OCI-LY1 (cell line): Measurements from ENCODE around the gene PIK3R5.

ENCODE experiments used
- H2AFZ ChIP-seq: fragments of 200-600 bp; sonication (generic), shearing (Covaris generic); 2 replicates; pipeline ENCODE4 v1.6.0; 2014; ENCODE audit warnings: antibody characterized with exemption, mild to moderate bottlenecking, low read length
- H3F3A ChIP-seq: fragments of 200-600 bp; sonication (generic), shearing (Covaris generic); 2 replicates; pipeline ENCODE4 v1.6.0; 2014; ENCODE audit warnings: mild to moderate bottlenecking, antibody characterized with exemption, low read length, moderate library complexity; ENCODE audit not compliant: insufficient read depth
- H3K27ac ChIP-seq: fragments of 200-600 bp; sonication (generic); 2 replicates; pipeline ENCODE4 v1.5.1; 2014; ENCODE audit warnings: low read length, mixed run types, mild to moderate bottlenecking, low read depth; ENCODE audit not compliant: poor library complexity, severe bottlenecking
- H3K27me3 ChIP-seq: fragments of 200-600 bp; sonication (generic); 2 replicates; pipeline ENCODE4 v1.6.0; 2014; ENCODE audit warnings: antibody characterized with exemption, mild to moderate bottlenecking, low read length, moderate library complexity; ENCODE audit not compliant: insufficient read depth
- H3K36me3 ChIP-seq: fragments of 200-600 bp; sonication (generic); 2 replicates; pipeline ENCODE4 v1.6.1; 2014; ENCODE audit warnings: mild to moderate bottlenecking, antibody characterized with exemption, low read length, moderate library complexity, mixed read lengths; ENCODE audit not compliant: insufficient read depth
- H3K4me1 ChIP-seq: fragments of 200-600 bp; sonication (generic); 2 replicates; pipeline ENCODE4 v1.5.1; 2014; ENCODE audit warnings: mild to moderate bottlenecking, low read length, moderate library complexity; ENCODE audit not compliant: insufficient read depth, severe bottlenecking
- H3K4me2 ChIP-seq: fragments of 200-600 bp; sonication (generic), shearing (Covaris generic); 2 replicates; pipeline ENCODE4 v1.6.1; 2014; ENCODE audit warnings: low read length
- H3K4me3 ChIP-seq: fragments of 200-600 bp; sonication (generic); 2 replicates; pipeline ENCODE4 v1.5.1; 2014; ENCODE audit warnings: low read length, low read depth, mild to moderate bottlenecking, mixed read lengths; ENCODE audit not compliant: poor library complexity, severe bottlenecking
- H3K79me2 ChIP-seq: fragments of 200-600 bp; shearing (Covaris generic); 2 replicates; pipeline ENCODE4 v1.6.1; 2016; ENCODE audit warnings: mixed run types, low read length, mixed read lengths; ENCODE audit not compliant: insufficient read depth
- H3K9ac ChIP-seq: fragments of 200-600 bp; sonication (generic), shearing (Covaris generic); 2 replicates; pipeline ENCODE4 v1.6.1; 2014; ENCODE audit warnings: mild to moderate bottlenecking, low read length, mixed read lengths
- H3K9me2 ChIP-seq: fragments of 200-600 bp; sonication (generic), shearing (Covaris generic); 2 replicates; pipeline ENCODE4 v1.6.1; 2014; ENCODE audit warnings: low read depth, mild to moderate bottlenecking, low read length, mixed read lengths
- H3K9me3 ChIP-seq: fragments of 200-600 bp; shearing (Covaris generic); 2 replicates; pipeline ENCODE4 v1.6.1; 2014; ENCODE audit warnings: low read length, mixed read lengths
- H4K20me1 ChIP-seq: fragments of 200-600 bp; sonication (generic), shearing (Covaris generic); 2 replicates; pipeline ENCODE4 v1.6.0; 2016; ENCODE audit warnings: mild to moderate bottlenecking, low read length; ENCODE audit not compliant: insufficient read depth
- CTCF ChIP-seq: fragments of 200-600 bp; sonication (generic), shearing (Covaris generic); IDR thresholded peaks from 2 replicates; pipeline ENCODE4 v1.5.1; 2017; ENCODE audit warnings: mild to moderate bottlenecking, antibody characterized with exemption, low read length, moderate library complexity, mixed read lengths
- EZH2 ChIP-seq: fragments of 200-600 bp; sonication (generic), shearing (Covaris generic); IDR thresholded peaks from 2 replicates; pipeline ENCODE4 v1.8.0; 2017; ENCODE audit warnings: borderline replicate concordance, mixed run types, mild to moderate bottlenecking, antibody characterized with exemption, low read length, moderate library complexity, mixed read lengths

The PIK3R5 gene

GRCh38 chr17:8965394-8966168 is at the start of gene PIK3R5:
PIK3R5 (minus strand) TSS chr17:8965707; CDS start chr17:8911494, 54,213 bp downstream.
- Histone ChIP-seq H2AFZ (no peak within 1 kb of the TSS), H3K9ac (no peak within 1 kb of the TSS), H4K20me1 (no peaks in the 10 kb centered on the region), H3K79me2 (no peaks in the 10 kb centered on the region), H3K27ac (no peak within 1 kb of the TSS), H3K4me1 (no peaks in the 10 kb centered on the region), H3K9me2 (no peaks in the 10 kb centered on the region), H3K4me3 (no peak within 1 kb of the TSS), H3K27me3 (0 out of 2 replicates have a peak, but pooled peaks cover 3% of the 10 kb centered on the region), H3F3A (no peaks in the 10 kb centered on the region), H3K4me2 (no peak within 1 kb of the TSS), H3K36me3 (no peaks in the 10 kb centered on the region), H3K9me3 (no peaks in the 10 kb centered on the region)
- TF ChIP-seq EZH2 (no peak), CTCF (no peak)

- Histone ChIP-seq H4K20me1 (no peaks in the 10 kb centered on the region), H3F3A (no peaks in the 10 kb centered on the region), H3K36me3 (no peaks in the 10 kb centered on the region), H3K9me2 (no peaks in the 10 kb centered on the region), H3K4me1 (no peaks in the 10 kb centered on the region), H3K9me3 (no peaks in the 10 kb centered on the region), H3K4me2 (no peak overlapping the region), H3K4me3 (no peak overlapping the region), H2AFZ (no peak overlapping the region), H3K27me3 (no peaks in the 10 kb centered on the region), H3K79me2 (no peaks in the 10 kb centered on the region), H3K9ac (no peak overlapping the region), H3K27ac (no peak overlapping the region)
- no peak for TF ChIP-seq EZH2
- TF ChIP-seq CTCF = no peak
These were observed 45.5 kb upstream of the PIK3R5 start for GRCh38 chr17:9011001-9011400.

GRCh38 chr17:9009737-9010136 is 44.2 kb upstream of the PIK3R5 start:
- H3K27me3 ChIP-seq = no peaks in the 10 kb centered on the region
- H3K9ac ChIP-seq = no peak overlapping the region
- no peak overlapping the region for H2AFZ ChIP-seq
- no peaks in the 10 kb centered on the region for H3K9me3 ChIP-seq
- no peak overlapping the region for H3K27ac ChIP-seq
- no peaks in the 10 kb centered on the region for H3K36me3 ChIP-seq
- no peaks in the 10 kb centered on the region for H4K20me1 ChIP-seq
- H3K79me2 ChIP-seq = no peaks in the 10 kb centered on the region
- no peak overlapping the region for H3K4me3 ChIP-seq
- no peaks in the 10 kb centered on the region for H3K4me1 ChIP-seq
- no peaks in the 10 kb centered on the region for H3F3A ChIP-seq
- H3K9me2 ChIP-seq = no peaks in the 10 kb centered on the region
- TF ChIP-seq EZH2 (no peak), CTCF (no peak)
- no peak overlapping the region for H3K4me2 ChIP-seq
